Astrocyte of the cerebellum (primary cell): Measurements from ENCODE around the gene RFK.

Experiments
- DNase-seq: peaks from one replicate; pipeline ENCODE4 v3.0.0-alpha.2; 2011; ENCODE audit warnings: low read depth
- H3K4me3 ChIP-seq: 2 replicates; pipeline ENCODE4 v1.5.1; 2011; ENCODE audit warnings: mild to moderate bottlenecking, low read depth, low read length, moderate library complexity
- CTCF ChIP-seq: IDR thresholded peaks from 2 replicates; pipeline ENCODE4 v1.5.1; 2012; ENCODE audit warnings: low read length, low read depth, moderate library complexity, mild to moderate bottlenecking; ENCODE audit errors: missing control alignments
- in situ Hi-C: cut with HindIII; loops from 2 replicates; pipeline ENCODE4 v1.10.0; 2017; ENCODE audit warnings: low sequenced_read_pairs

The RFK gene

DNA sequence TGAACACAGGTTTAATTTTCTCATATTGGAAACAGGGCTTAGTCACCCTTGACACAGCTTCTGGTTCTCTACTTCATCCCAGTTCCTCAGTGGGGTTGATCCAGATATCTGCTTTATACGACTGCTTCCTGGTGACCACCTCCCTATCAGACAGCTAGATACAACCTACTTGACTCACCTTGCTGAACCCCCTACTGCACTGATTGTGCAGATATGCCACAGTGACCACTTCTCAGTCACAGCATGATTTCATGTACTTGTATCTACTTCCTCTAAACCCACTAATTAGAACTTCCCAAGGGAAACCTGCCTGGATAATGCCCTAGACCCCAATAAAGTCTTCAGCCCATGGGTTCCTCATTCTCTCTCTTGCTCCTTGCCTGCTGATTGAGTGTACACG is 18.4 kb upstream of the RFK start:
- no peak overlapping the region for H3K4me3 ChIP-seq
- in situ Hi-C loops: no loop called here
- TF ChIP-seq CTCF: no peak
- DNase-seq: no peak

DNA sequence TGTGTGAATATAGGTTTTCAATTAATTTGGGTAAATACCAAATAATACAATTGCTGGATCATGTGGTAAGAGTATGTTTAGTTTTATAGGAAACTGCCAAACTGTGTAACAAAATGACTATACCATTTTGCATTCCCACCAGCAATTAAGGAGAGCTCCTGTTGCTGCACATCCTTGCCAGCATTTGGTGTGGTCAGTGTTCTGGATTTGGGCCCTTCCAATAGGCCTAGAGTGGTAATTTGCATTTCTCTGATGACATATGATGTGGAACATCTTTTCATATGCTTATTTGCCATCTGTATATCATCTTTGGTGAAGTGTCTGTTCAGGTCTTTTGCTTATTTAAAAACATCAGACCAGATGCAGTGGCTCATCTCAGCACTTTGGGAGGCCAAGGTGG is 11.6 kb upstream of the RFK start:
- peak; percentile 5 for DNase-seq
- TF ChIP-seq CTCF: no peak
- H3K4me3 ChIP-seq: no peak overlapping the region
- in situ Hi-C loops: no loop called here

DNA sequence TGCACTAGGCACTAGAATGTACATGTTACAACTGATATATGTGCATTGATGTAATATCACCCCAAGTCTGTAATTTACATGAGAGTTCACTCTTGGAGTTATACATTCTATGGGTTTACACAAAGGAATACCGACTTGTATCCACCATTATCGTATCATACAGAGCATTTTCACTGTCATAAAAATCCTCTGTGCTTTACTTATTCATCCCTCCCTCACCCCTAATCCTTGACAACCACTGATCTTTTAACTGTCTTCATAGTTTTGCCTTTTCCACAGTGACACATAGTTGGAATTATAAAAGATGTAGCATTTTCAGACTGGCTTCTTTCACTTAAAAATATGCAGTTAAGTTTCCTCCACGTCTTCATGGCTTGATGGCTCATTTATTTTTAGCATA is 11.1 kb upstream of the RFK start:
- no peak for DNase-seq
- in situ Hi-C loops: no loop called here
- TF ChIP-seq CTCF: no peak
- no peak overlapping the region for H3K4me3 ChIP-seq

DNA sequence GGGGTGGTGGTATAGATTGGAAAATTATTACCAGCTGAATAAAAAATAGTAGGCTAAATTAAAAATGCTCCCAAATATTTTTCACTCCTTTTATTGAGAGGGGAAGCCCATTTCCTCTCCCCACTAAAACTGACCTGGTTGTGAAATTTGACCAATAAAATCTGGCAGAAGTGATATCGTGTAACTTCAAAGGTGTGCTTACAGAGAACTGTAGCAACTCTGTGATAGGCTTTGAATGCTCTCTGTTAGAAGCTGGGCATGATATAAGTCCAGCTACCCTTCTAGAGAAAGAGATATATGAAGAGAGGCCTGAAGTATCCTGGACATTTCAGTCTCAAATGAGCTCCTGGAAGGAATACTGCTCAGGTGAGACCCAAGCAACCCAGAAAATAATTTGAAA is 10.2 kb upstream of the RFK start:
- TF ChIP-seq CTCF: no peak
- in situ Hi-C loops: no loop called here
- DNase-seq: no peak
- H3K4me3 ChIP-seq: no peak overlapping the region

GRCh38 chr9:76403352-76403751 is 9.1 kb upstream of the RFK start:
- no peak overlapping the region for H3K4me3 ChIP-seq
- DNase-seq: peak; percentile 78

GRCh38 chr9:76401580-76402354 is 7.5 kb upstream of the RFK start:
- H3K4me3 ChIP-seq: no peak overlapping the region
- no peak for TF ChIP-seq CTCF
- in situ Hi-C loops: no loop called here
- DNase-seq: no peak

More at GRCh38 chr9:76403352-76403751, 9.1 kb upstream of the RFK start:
- in situ Hi-C loops: no loop called here
- TF ChIP-seq CTCF: peak; percentile 45
